ENCODE results near the gene ST6GALNAC1. TPM values are rescaled to one million over a fixed set of nuclear protein-coding genes. Genes with fewer than 3 reads are reported as not detected.

ST6GALNAC1 gene
- total RNA-seq, 4 donors from 2014 or later = 121 to 281 (median 182) TPM

- intact Hi-C loops (cut with DNase I; ENCODE audit: low total_unique reads) (loop anchor here (5.0 kb wide), 1 partner anchor 35 kb away; no protein-coding TSS in a partner anchor), in situ Hi-C loops (cut with MboI; ENCODE audit: low pct_ligation_motif_present in 1 of 4, low pct_unique_long_range_greater_than_20kb in 1 of 4, low sequenced_read_pairs in 3 of 4) (no loop called here)
- TF ChIP-seq POLR2A (IDR thresholded peaks at IDR 0.05) (no peak), CTCF (IDR thresholded peaks at IDR 0.05) (no peak), EP300 (IDR thresholded peaks at IDR 0.05; ENCODE audit: low read depth) (no peak), POLR2AphosphoS5 (IDR thresholded peaks at IDR 0.05) (no peak)
- DNase-seq = no peak
- Histone ChIP-seq H3K27me3 (no peaks in the 10 kb centered on the region), H3K36me3 (no peaks in the 10 kb centered on the region), H3K9me3 (no peaks in the 10 kb centered on the region), H3K4me1 (peaks cover 20 to 60% (median 43%) of the 10 kb centered on the region in 4 donors), H3K4me3 (no peak overlapping the region), H3K27ac (peak overlapping the region; percentile 17 to 89 (median 71))
- WGBS, 2 donors (ENCODE audit: low coverage in 1 of 2) = 73% methylated on average over 12 of the region's 12 CpGs; no CpG with 5 or more reads in 1 of the 2 donors
Measured at GRCh38 chr17:76682296-76682695, 38.7 kb upstream of the ST6GALNAC1 start.

GRCh38 chr17:76681222-76682137 lies 37.9 kb upstream of the ST6GALNAC1 start:
- WGBS, 2 donors (ENCODE audit: low coverage in 1 of 2) = 32 to 52% methylated on average over 3 to 16 of the region's 16 CpGs
- Histone ChIP-seq H3K27ac (peak overlapping the region; percentile 17 to 89 (median 71)), H3K4me3 (no peak overlapping the region), H3K27me3 (no peaks in the 10 kb centered on the region), H3K9me3 (no peaks in the 10 kb centered on the region), H3K36me3 (no peaks in the 10 kb centered on the region), H3K4me1 (peaks cover 12 to 52% (median 36%) of the 10 kb centered on the region in 4 donors)
- in situ Hi-C loops (cut with MboI; ENCODE audit: low pct_ligation_motif_present in 1 of 4, low pct_unique_long_range_greater_than_20kb in 1 of 4, low sequenced_read_pairs in 3 of 4) (no loop called here), intact Hi-C loops (cut with DNase I; ENCODE audit: low total_unique reads) (loop anchor here (5.0 kb wide), 1 partner anchor 36 kb away; no protein-coding TSS in a partner anchor)
- peak; percentile 84 for DNase-seq
- no peak for TF ChIP-seq POLR2AphosphoS5 (IDR thresholded peaks at IDR 0.05)
- peak; percentile 72 to 88 (median 79) for TF ChIP-seq CTCF (IDR thresholded peaks at IDR 0.05)
- TF ChIP-seq EP300 (IDR thresholded peaks at IDR 0.05; ENCODE audit: low read depth) = no peak
- TF ChIP-seq POLR2A (IDR thresholded peaks at IDR 0.05) = no peak

- peaks cover 11 to 45% (median 30%) of the 10 kb centered on the region in 4 donors for H3K4me1 ChIP-seq
- TF ChIP-seq CTCF (IDR thresholded peaks at IDR 0.05) = no peak
- TF ChIP-seq POLR2AphosphoS5 (IDR thresholded peaks at IDR 0.05) = no peak
- no peak for TF ChIP-seq POLR2A (IDR thresholded peaks at IDR 0.05)
- no peak for TF ChIP-seq EP300 (IDR thresholded peaks at IDR 0.05; ENCODE audit: low read depth)
- DNase-seq = no peak
- 56 to 61% methylated on average over 1 of the region's 1 CpG for whole genome bisulfite sequencing, 2 donors (ENCODE audit: low coverage in 1 of 2)
- H3K9me3 ChIP-seq = no peaks in the 10 kb centered on the region
- in situ Hi-C loops (cut with MboI; ENCODE audit: low pct_ligation_motif_present in 1 of 4, low pct_unique_long_range_greater_than_20kb in 1 of 4, low sequenced_read_pairs in 3 of 4) = no loop called here
- intact Hi-C loops (cut with DNase I; ENCODE audit: low total_unique reads) = no loop called here
- no peaks in the 10 kb centered on the region for H3K36me3 ChIP-seq
- H3K27me3 ChIP-seq = no peaks in the 10 kb centered on the region
- no peak overlapping the region for H3K4me3 ChIP-seq
- peak overlapping the region; percentile 56 to 78 (median 66) for H3K27ac ChIP-seq
Measured at GRCh38 chr17:76679239-76679638, 35.7 kb upstream of the ST6GALNAC1 start.

- Histone ChIP-seq H3K27me3 (no peaks in the 10 kb centered on the region), H3K9me3 (no peaks in the 10 kb centered on the region), H3K36me3 (no peaks in the 10 kb centered on the region), H3K27ac (peak overlapping the region; percentile 56 to 78 (median 66)), H3K4me1 (peaks cover 14 to 46% (median 33%) of the 10 kb centered on the region in 4 donors), H3K4me3 (no peak overlapping the region)
- intact Hi-C loops (cut with DNase I; ENCODE audit: low total_unique reads) = no loop called here
- in situ Hi-C loops (cut with MboI; ENCODE audit: low pct_ligation_motif_present in 1 of 4, low pct_unique_long_range_greater_than_20kb in 1 of 4, low sequenced_read_pairs in 3 of 4) = no loop called here
- peak; percentile 67 for DNase-seq
- TF ChIP-seq POLR2AphosphoS5 (IDR thresholded peaks at IDR 0.05) (peak; percentile 24 to 41 (median 38)), POLR2A (IDR thresholded peaks at IDR 0.05) (no peak), CTCF (IDR thresholded peaks at IDR 0.05) (no peak), EP300 (IDR thresholded peaks at IDR 0.05; ENCODE audit: low read depth) (no peak)
- 48% methylated on average over 12 of the region's 12 CpGs; no CpG with 5 or more reads in 1 of the 2 donors for WGBS, 2 donors (ENCODE audit: low coverage in 1 of 2)
Measured at GRCh38 chr17:76678330-76678729, 34.8 kb upstream of the ST6GALNAC1 start.

Data from transverse colon (tissue), 4 donors.